Measurements from ENCODE around the gene SRD5A1. TPM values are rescaled to one million over a fixed set of nuclear protein-coding genes. Genes with fewer than 3 reads are reported as not detected.

SRD5A1 gene
- total RNA-seq, 2 experiments from 2014 or later = 16.7 to 32.5 TPM

DNA sequence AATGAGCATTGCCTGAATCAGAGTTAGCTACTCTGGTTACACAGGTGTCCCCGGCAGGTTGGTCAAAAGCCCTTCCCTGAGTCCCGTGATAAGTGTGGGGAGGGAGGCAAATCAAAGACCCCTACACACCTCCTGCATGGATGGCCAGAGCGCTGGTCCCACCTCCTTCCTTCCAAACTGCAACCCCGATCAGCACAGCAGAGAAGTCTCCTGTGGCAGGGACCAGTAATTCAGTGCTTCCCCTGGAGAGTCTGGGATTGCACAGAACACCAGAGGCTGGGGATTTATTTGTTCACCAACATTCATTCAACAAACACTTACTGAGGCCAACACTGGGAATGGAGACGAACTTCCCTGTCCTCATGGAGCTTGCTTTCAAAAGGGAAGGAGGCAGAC, 46.6 kb upstream of the SRD5A1 start:
- intact Hi-C loops (cut with micrococcal nuclease; ENCODE audit: unreplicated experiment) = no loop called here
- no peak overlapping the region for H3K4me3 ChIP-seq (ENCODE audit: low read depth, low read length, poor library complexity, severe bottlenecking)
- H3K79me2 ChIP-seq (ENCODE audit: insufficient read depth, low read depth, low read length) = no peaks in the 10 kb centered on the region
- H2AFZ ChIP-seq (ENCODE audit: low read length) = no peak overlapping the region
- no peaks in the 10 kb centered on the region for H3K9me2 ChIP-seq (ENCODE audit: insufficient read depth, low read length)
- TF ChIP-seq, protein P1, sequence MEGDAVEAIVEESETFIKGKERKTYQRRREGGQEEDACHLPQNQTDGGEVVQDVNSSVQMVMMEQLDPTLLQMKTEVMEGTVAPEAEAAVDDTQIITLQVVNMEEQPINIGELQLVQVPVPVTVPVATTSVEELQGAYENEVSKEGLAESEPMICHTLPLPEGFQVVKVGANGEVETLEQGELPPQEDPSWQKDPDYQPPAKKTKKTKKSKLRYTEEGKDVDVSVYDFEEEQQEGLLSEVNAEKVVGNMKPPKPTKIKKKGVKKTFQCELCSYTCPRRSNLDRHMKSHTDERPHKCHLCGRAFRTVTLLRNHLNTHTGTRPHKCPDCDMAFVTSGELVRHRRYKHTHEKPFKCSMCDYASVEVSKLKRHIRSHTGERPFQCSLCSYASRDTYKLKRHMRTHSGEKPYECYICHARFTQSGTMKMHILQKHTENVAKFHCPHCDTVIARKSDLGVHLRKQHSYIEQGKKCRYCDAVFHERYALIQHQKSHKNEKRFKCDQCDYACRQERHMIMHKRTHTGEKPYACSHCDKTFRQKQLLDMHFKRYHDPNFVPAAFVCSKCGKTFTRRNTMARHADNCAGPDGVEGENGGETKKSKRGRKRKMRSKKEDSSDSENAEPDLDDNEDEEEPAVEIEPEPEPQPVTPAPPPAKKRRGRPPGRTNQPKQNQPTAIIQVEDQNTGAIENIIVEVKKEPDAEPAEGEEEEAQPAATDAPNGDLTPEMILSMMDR (conservative IDR thresholded peaks at IDR 0.05; ENCODE audit: low read length) = no peak
- TF ChIP-seq EZH2phosphoT487 (IDR thresholded peaks at IDR 0.05; ENCODE audit: borderline replicate concordance, low read depth, low read length) = no peak
- no peaks in the 10 kb centered on the region for H4K20me1 ChIP-seq (ENCODE audit: insufficient read depth, low read length)
- DNase-seq (ENCODE audit: low spot score) = no peak
- no peaks in the 10 kb centered on the region for H3K36me3 ChIP-seq (ENCODE audit: insufficient read depth, low read length)
- H3K9me3 ChIP-seq (ENCODE audit: low read length) = no peaks in the 10 kb centered on the region
- no TSS peak for BruUV-seq (replicated peaks)
- ChIA-PET POLR2A (interaction anchor here (0.6 kb wide), 1 partner anchor 181 kb away, joined by 8 read pairs; no protein-coding TSS in a partner anchor), CTCF (ENCODE audit: unreplicated experiment) (no interaction called here)
- H3K4me2 ChIP-seq (ENCODE audit: low read length) = no peak overlapping the region
- no peak overlapping the region for H3K27ac ChIP-seq (ENCODE audit: low read depth, low read length, poor library complexity, severe bottlenecking)
- no peaks in the 10 kb centered on the region for H3K4me1 ChIP-seq (ENCODE audit: insufficient read depth, low read length, poor library complexity, severe bottlenecking)

GRCh38 chr5:6587171-6587570, 46.1 kb upstream of the SRD5A1 start:
- no peak for DNase-seq (ENCODE audit: low spot score)
- intact Hi-C loops (cut with micrococcal nuclease; ENCODE audit: unreplicated experiment) = no loop called here

GRCh38 chr5:6590581-6590980, 42.7 kb upstream of the SRD5A1 start:
- BruUV-seq (replicated peaks) = no TSS peak
- Histone ChIP-seq H3K4me3 (ENCODE audit: low read depth, low read length, poor library complexity, severe bottlenecking) (no peak overlapping the region), H3K9me3 (ENCODE audit: low read length) (no peaks in the 10 kb centered on the region), H3K9me2 (ENCODE audit: insufficient read depth, low read length) (no peaks in the 10 kb centered on the region), H2AFZ (ENCODE audit: low read length) (no peak overlapping the region), H3K4me2 (ENCODE audit: low read length) (no peak overlapping the region), H3K79me2 (ENCODE audit: insufficient read depth, low read depth, low read length) (no peaks in the 10 kb centered on the region), H3K27ac (ENCODE audit: low read depth, low read length, poor library complexity, severe bottlenecking) (no peak overlapping the region), H3K4me1 (ENCODE audit: insufficient read depth, low read length, poor library complexity, severe bottlenecking) (no peaks in the 10 kb centered on the region), H3K36me3 (ENCODE audit: insufficient read depth, low read length) (peaks cover 4% of the 10 kb centered on the region), H4K20me1 (ENCODE audit: insufficient read depth, low read length) (no peaks in the 10 kb centered on the region)
- no peak for TF ChIP-seq EZH2phosphoT487 (IDR thresholded peaks at IDR 0.05; ENCODE audit: borderline replicate concordance, low read depth, low read length)
- TF ChIP-seq, protein P1 (conservative IDR thresholded peaks at IDR 0.05; ENCODE audit: low read length) = no peak
- ChIA-PET CTCF (ENCODE audit: unreplicated experiment) (no interaction called here), POLR2A (no interaction called here)
- no peak for DNase-seq (ENCODE audit: low spot score)
- intact Hi-C loops (cut with micrococcal nuclease; ENCODE audit: unreplicated experiment) = no loop called here

More at GRCh38 chr5:6587171-6587570, 46.1 kb upstream of the SRD5A1 start:
- Histone ChIP-seq H2AFZ (ENCODE audit: low read length) (no peak overlapping the region), H3K79me2 (ENCODE audit: insufficient read depth, low read depth, low read length) (no peaks in the 10 kb centered on the region), H3K4me2 (ENCODE audit: low read length) (no peak overlapping the region), H3K4me3 (ENCODE audit: low read depth, low read length, poor library complexity, severe bottlenecking) (no peak overlapping the region), H3K36me3 (ENCODE audit: insufficient read depth, low read length) (no peaks in the 10 kb centered on the region), H3K4me1 (ENCODE audit: insufficient read depth, low read length, poor library complexity, severe bottlenecking) (no peaks in the 10 kb centered on the region), H3K9me3 (ENCODE audit: low read length) (no peaks in the 10 kb centered on the region), H3K27ac (ENCODE audit: low read depth, low read length, poor library complexity, severe bottlenecking) (no peak overlapping the region), H4K20me1 (ENCODE audit: insufficient read depth, low read length) (no peaks in the 10 kb centered on the region), H3K9me2 (ENCODE audit: insufficient read depth, low read length) (no peaks in the 10 kb centered on the region)
- ChIA-PET CTCF (ENCODE audit: unreplicated experiment) (no interaction called here), POLR2A (interaction anchor here (0.6 kb wide), 1 partner anchor 180 kb away, joined by 8 read pairs; no protein-coding TSS in a partner anchor)
- no TSS peak for BruUV-seq (replicated peaks)
- TF ChIP-seq EZH2phosphoT487 (IDR thresholded peaks at IDR 0.05; ENCODE audit: borderline replicate concordance, low read depth, low read length) = no peak
- TF ChIP-seq, protein P1 (conservative IDR thresholded peaks at IDR 0.05; ENCODE audit: low read length) = no peak

All from OCI-LY7 (cell line).